A549 (cell line): ENCODE data around the gene OARD1.

Experiments
- CBX8 ChIP-seq: fragments of 200-600 bp; sonication (generic); IDR thresholded peaks from 2 replicates; pipeline ENCODE4 v1.6.1; 2016
- ESRRA ChIP-seq: fragments of 150-350 bp; IDR thresholded peaks from 2 replicates; pipeline ENCODE4 v1.6.1; 2014; ENCODE audit warnings: mild to moderate bottlenecking, low read length, borderline replicate concordance
- HDAC2 ChIP-seq: fragments of 200-600 bp; sonication (generic); IDR thresholded peaks from 2 replicates; pipeline ENCODE4 v1.6.1; 2016
- JUNB ChIP-seq: fragments of >200 bp; sonication (Bioruptor Twin); formaldehyde crosslinking; IDR thresholded peaks from 2 replicates; pipeline ENCODE4 v1.6.1; 2016
- NFE2L2 ChIP-seq: fragments of 150-350 bp; conservative IDR thresholded peaks from 2 replicates; pipeline ENCODE4 v1.6.1; 2014; ENCODE audit warnings: low read length
- POLR2A ChIP-seq: IDR thresholded peaks from 2 replicates; pipeline ENCODE4 v1.6.1; 2012; ENCODE audit warnings: mild to moderate bottlenecking, low read length
- RAD21 ChIP-seq, 2 experiments: fragments of >200 bp in 1 of 2; sonication (Bioruptor Twin) in 1 of 2; formaldehyde crosslinking in 1 of 2; IDR thresholded peaks in 1 of 2; conservative IDR thresholded peaks in 1 of 2; 2 replicates in 1 of 2; 3 replicates in 1 of 2; pipeline ENCODE4 v1.6.1; 2012 to 2018; ENCODE audit warnings: inconsistent platforms in 1 of 2
- TF ChIP-seq, protein P1 (sequence below): fragments of 200-600 bp; sonication (generic); IDR thresholded peaks from 2 replicates; pipeline ENCODE4 v1.6.1; 2016; ENCODE audit warnings: antibody characterized with exemption, mild to moderate bottlenecking, moderate library complexity

- TF ChIP-seq NFE2L2 = no peak
- no peak for TF ChIP-seq RAD21 (conservative IDR thresholded peaks at IDR 0.05 in 1 of 2, IDR thresholded peaks at IDR 0.05 in 1 of 2)
- no peak for TF ChIP-seq ESRRA
- TF ChIP-seq HDAC2 = no peak
- TF ChIP-seq POLR2A = no peak
- TF ChIP-seq CBX8 = no peak
- TF ChIP-seq, protein P1, sequence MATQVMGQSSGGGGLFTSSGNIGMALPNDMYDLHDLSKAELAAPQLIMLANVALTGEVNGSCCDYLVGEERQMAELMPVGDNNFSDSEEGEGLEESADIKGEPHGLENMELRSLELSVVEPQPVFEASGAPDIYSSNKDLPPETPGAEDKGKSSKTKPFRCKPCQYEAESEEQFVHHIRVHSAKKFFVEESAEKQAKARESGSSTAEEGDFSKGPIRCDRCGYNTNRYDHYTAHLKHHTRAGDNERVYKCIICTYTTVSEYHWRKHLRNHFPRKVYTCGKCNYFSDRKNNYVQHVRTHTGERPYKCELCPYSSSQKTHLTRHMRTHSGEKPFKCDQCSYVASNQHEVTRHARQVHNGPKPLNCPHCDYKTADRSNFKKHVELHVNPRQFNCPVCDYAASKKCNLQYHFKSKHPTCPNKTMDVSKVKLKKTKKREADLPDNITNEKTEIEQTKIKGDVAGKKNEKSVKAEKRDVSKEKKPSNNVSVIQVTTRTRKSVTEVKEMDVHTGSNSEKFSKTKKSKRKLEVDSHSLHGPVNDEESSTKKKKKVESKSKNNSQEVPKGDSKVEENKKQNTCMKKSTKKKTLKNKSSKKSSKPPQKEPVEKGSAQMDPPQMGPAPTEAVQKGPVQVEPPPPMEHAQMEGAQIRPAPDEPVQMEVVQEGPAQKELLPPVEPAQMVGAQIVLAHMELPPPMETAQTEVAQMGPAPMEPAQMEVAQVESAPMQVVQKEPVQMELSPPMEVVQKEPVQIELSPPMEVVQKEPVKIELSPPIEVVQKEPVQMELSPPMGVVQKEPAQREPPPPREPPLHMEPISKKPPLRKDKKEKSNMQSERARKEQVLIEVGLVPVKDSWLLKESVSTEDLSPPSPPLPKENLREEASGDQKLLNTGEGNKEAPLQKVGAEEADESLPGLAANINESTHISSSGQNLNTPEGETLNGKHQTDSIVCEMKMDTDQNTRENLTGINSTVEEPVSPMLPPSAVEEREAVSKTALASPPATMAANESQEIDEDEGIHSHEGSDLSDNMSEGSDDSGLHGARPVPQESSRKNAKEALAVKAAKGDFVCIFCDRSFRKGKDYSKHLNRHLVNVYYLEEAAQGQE = no peak
- no peak for TF ChIP-seq JUNB
Observed at GRCh38 chr6:41078101-41078500, 5.9 kb upstream of the OARD1 start.
